HCT116 (cell line): ENCODE measurements around the gene RNF114. TPM values are rescaled to one million over a fixed set of nuclear protein-coding genes. Genes with fewer than 3 reads are reported as not detected.

Source experiments
- ATAC-seq: fragments of 200-7000 bp; cut with Tn5 transposase; 2 replicates; pipeline ENCODE4 v1.9.1; 2020; ENCODE audit warnings: mild to moderate bottlenecking, moderate library complexity
- BruUV-seq: library from RNA; stranded (reverse); fragments of 400-500 nt; replicated peaks from 2 replicates; lab custom pipeline; 2021; lab: Mats Ljungman, UMichigan
- CTCF ChIA-PET: fragments of 300-600 bp; sonication (Branson Sonifier 250); formaldehyde crosslinking; loops from one replicate; lab custom pipeline; 2021; ENCODE audit warnings: antibody characterized with exemption; lab: Charles Lee
- POLR2A ChIA-PET: fragments of 300-600, 350-600 bp; sonication (Branson Sonifier 250); formaldehyde crosslinking; loops from one replicate; lab custom pipeline; 2021; ENCODE audit warnings: antibody characterized with exemption; lab: Charles Lee
- RAD21 ChIA-PET, 2 experiments: fragments of 300-600 bp; sonication (Branson Sonifier 250); formaldehyde crosslinking; loops; one replicate each; lab custom pipeline; 2023; ENCODE audit warnings: low total read pairs in 2 of 2; ENCODE audit not compliant: uncharacterized antibody in 2 of 2, unreplicated experiment in 2 of 2, low non-redundant PET in 1 of 2; lab: Charles Lee
- DNase-seq: peaks from one replicate; pipeline ENCODE4 v3.0.0-alpha.2; 2010; ENCODE audit warnings: low read depth, low spot score
- H2AFZ ChIP-seq: fragments of 200-600 bp; shearing (Covaris generic), sonication (generic); 2 replicates; pipeline ENCODE4 v1.6.1; 2017; ENCODE audit warnings: low read depth, mixed run types, mixed read lengths, antibody characterized with exemption, low read length; ENCODE audit not compliant: poor library complexity, severe bottlenecking
- H3K27ac ChIP-seq: 2 replicates; pipeline ENCODE4 v1.5.1; 2012; ENCODE audit warnings: low read depth, low read length
- H3K27me3 ChIP-seq: fragments of 200-600 bp; sonication (generic); 2 replicates; pipeline ENCODE4 v1.6.1; 2016; ENCODE audit warnings: mixed run types, low read length, mixed read lengths; ENCODE audit not compliant: insufficient read depth
- H3K36me3 ChIP-seq, 2 experiments: fragments of 200-500 bp in 1 of 2; fragments of 200-600 bp in 1 of 2; sonication (Bioruptor generic) in 1 of 2; sonication (generic) in 1 of 2; 2 replicates each; pipeline versions ENCODE4 v1.5.1 to v1.6.1; 2014 to 2016; ENCODE audit warnings: low read length in 2 of 2, inconsistent platforms in 1 of 2, mixed read lengths in 1 of 2, mixed run types in 1 of 2; ENCODE audit not compliant: insufficient read depth in 2 of 2, control insufficient read depth in 1 of 2
- H3K4me1 ChIP-seq, 2 experiments: fragments of 200-600 bp in 1 of 2; sonication (generic) in 1 of 2; 2 replicates each; pipeline versions ENCODE4 v1.5.1 to v1.6.1; 2012 to 2017; ENCODE audit warnings: low read length in 2 of 2, inconsistent platforms in 1 of 2, mild to moderate bottlenecking in 1 of 2, mixed read lengths in 1 of 2, mixed run types in 1 of 2, moderate library complexity in 1 of 2; ENCODE audit not compliant: insufficient read depth in 2 of 2, control insufficient read depth in 1 of 2
- H3K4me2 ChIP-seq: fragments of 200-600 bp; sonication (generic); 2 replicates; pipeline ENCODE4 v1.6.1; 2017; ENCODE audit warnings: mixed run types, low read length, mixed read lengths
- H3K4me3 ChIP-seq, 2 experiments: fragments of 200-600 bp in 1 of 2; sonication (generic) in 1 of 2; replicated peaks in 1 of 2; 2 replicates each; pipeline ENCODE4 v1.5.1; 2011 to 2016; ENCODE audit warnings: low read length in 2 of 2, control low read depth in 1 of 2, low read depth in 1 of 2, mild to moderate bottlenecking in 1 of 2, mixed read lengths in 1 of 2, mixed run types in 1 of 2
- H3K79me2 ChIP-seq: fragments of 200-600 bp; sonication (generic); 2 replicates; pipeline ENCODE4 v1.6.1; 2017; ENCODE audit warnings: mild to moderate bottlenecking, mixed run types, low read length, moderate library complexity, mixed read lengths; ENCODE audit not compliant: insufficient read depth
- H3K9ac ChIP-seq: fragments of 200-600 bp; sonication (generic); 2 replicates; pipeline ENCODE4 v1.6.1; 2016; ENCODE audit warnings: low read length, mixed read lengths
- H3K9me2 ChIP-seq: fragments of 200-600 bp; sonication (generic), shearing (Covaris generic); 2 replicates; pipeline ENCODE4 v1.6.1; 2017; ENCODE audit warnings: mixed run types, mild to moderate bottlenecking, moderate library complexity; ENCODE audit not compliant: insufficient read depth
- H3K9me3 ChIP-seq, 2 experiments: fragments of 200-500 bp in 1 of 2; fragments of 200-600 bp in 1 of 2; sonication (Bioruptor generic) in 1 of 2; sonication (generic) in 1 of 2; 2 replicates each; pipeline ENCODE4 v1.6.1; 2014 to 2017; ENCODE audit warnings: low read length in 2 of 2, mixed read lengths in 2 of 2, inconsistent platforms in 1 of 2, low read depth in 1 of 2, mild to moderate bottlenecking in 1 of 2, mixed run types in 1 of 2, moderate library complexity in 1 of 2; ENCODE audit not compliant: control insufficient read depth in 1 of 2, insufficient read depth in 1 of 2
- H4K20me1 ChIP-seq: fragments of 200-600 bp; sonication (generic), shearing (Covaris generic); 2 replicates; pipeline ENCODE4 v1.6.1; 2017; ENCODE audit warnings: mixed run types, mild to moderate bottlenecking, moderate library complexity; ENCODE audit not compliant: insufficient read depth
- ATF3 ChIP-seq: IDR thresholded peaks from 2 replicates; pipeline ENCODE4 v1.6.1; 2012
- CTCF ChIP-seq, 3 experiments: fragments of 200-600 bp in 1 of 3; sonication (generic) in 1 of 3; IDR thresholded peaks in 2 of 3; conservative IDR thresholded peaks in 1 of 3; 2 replicates each; pipeline ENCODE4 v1.5.1; 2012 to 2017; ENCODE audit warnings: low read depth in 2 of 3, low read length in 2 of 3, antibody characterized with exemption in 1 of 3, borderline replicate concordance in 1 of 3, control low read depth in 1 of 3, mild to moderate bottlenecking in 1 of 3, mixed read lengths in 1 of 3, mixed run types in 1 of 3, moderate library complexity in 1 of 3; ENCODE audit not compliant: insufficient read depth in 1 of 3
- JUND ChIP-seq: IDR thresholded peaks from 2 replicates; pipeline ENCODE4 v1.6.1; 2012
- ZFX ChIP-seq: fragments of 450-650 bp; IDR thresholded peaks from 2 replicates; pipeline ENCODE4 v1.6.1; 2017
- ZNF274 ChIP-seq: fragments of 200-500 bp; sonication (Bioruptor generic); IDR thresholded peaks from 2 replicates; pipeline ENCODE4 v1.6.1; 2014; ENCODE audit warnings: mild to moderate bottlenecking, low read depth, low read length, inconsistent platforms
- intact Hi-C: fragments of 100-400 bp; cut with micrococcal nuclease; formaldehyde crosslinking; loops from 2 replicates; pipeline ENCODE4 v1.10.0; 2022
- total RNA-seq: library from RNA; stranded (reverse); gene quantifications from one replicate; pipeline ENCODE4 v1.2.1, GENCODE V29; 2021; ENCODE audit not compliant: unreplicated experiment
- TF ChIP-seq, protein P1 (sequence below): IDR thresholded peaks from 2 replicates; pipeline ENCODE4 v1.6.1; 2012; ENCODE audit warnings: low read depth
- TF ChIP-seq, protein P2 (sequence below): IDR thresholded peaks from 2 replicates; pipeline ENCODE4 v1.6.1; 2011; ENCODE audit warnings: mild to moderate bottlenecking, low read length, moderate library complexity; ENCODE audit not compliant: insufficient replicate concordance; ENCODE audit errors: extremely low read depth

The RNF114 gene
- total RNA-seq, 1 experiment from 2014 or later, result 66.8 TPM

DNA sequence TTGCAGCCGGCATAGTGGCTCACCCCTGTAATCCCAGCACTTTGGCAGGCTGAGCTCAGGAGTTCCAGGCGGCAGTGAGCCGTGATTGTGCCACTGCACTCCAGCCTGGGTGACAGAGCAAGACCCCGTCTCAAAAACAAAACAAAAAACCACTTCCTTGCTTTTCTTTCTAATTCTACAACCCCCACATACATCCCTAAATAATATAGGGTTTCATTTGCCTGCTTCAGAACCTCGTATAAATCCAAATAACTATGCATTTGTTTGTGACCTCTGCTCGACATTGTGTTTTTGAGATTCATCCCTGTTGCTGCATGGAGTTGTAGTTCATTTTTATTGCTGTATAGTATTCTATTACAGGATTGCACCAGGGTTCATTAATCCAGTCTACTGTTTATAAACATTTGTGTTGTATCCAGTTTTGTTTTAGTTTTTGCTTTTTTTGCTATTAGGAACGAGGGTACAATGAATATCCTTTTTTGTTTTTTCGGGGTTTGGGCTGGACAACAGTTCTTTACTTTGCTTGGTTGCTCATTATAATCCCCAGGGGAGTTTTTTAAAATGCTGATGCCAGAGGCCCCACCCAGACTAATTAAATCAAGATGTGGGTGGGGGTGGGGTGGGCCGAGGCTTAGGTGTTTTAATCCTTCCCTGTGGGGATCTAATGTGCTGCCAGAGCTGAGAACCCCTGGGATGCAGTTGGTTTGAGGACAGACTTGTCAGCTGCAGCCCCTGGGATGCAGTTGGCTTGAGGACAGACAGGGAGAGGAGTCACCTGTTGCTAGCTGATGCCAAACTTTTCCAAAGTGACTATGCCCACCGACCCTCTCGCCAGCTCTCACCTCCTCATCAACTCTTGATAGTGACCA is 44.2 kb downstream of the RNF114 start:
- TF ChIP-seq ZNF274, result no peak
- TF ChIP-seq, protein P1, sequence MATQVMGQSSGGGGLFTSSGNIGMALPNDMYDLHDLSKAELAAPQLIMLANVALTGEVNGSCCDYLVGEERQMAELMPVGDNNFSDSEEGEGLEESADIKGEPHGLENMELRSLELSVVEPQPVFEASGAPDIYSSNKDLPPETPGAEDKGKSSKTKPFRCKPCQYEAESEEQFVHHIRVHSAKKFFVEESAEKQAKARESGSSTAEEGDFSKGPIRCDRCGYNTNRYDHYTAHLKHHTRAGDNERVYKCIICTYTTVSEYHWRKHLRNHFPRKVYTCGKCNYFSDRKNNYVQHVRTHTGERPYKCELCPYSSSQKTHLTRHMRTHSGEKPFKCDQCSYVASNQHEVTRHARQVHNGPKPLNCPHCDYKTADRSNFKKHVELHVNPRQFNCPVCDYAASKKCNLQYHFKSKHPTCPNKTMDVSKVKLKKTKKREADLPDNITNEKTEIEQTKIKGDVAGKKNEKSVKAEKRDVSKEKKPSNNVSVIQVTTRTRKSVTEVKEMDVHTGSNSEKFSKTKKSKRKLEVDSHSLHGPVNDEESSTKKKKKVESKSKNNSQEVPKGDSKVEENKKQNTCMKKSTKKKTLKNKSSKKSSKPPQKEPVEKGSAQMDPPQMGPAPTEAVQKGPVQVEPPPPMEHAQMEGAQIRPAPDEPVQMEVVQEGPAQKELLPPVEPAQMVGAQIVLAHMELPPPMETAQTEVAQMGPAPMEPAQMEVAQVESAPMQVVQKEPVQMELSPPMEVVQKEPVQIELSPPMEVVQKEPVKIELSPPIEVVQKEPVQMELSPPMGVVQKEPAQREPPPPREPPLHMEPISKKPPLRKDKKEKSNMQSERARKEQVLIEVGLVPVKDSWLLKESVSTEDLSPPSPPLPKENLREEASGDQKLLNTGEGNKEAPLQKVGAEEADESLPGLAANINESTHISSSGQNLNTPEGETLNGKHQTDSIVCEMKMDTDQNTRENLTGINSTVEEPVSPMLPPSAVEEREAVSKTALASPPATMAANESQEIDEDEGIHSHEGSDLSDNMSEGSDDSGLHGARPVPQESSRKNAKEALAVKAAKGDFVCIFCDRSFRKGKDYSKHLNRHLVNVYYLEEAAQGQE, result no peak
- TF ChIP-seq ATF3, result no peak
- no peak for TF ChIP-seq ZFX
- TF ChIP-seq, protein P2, sequence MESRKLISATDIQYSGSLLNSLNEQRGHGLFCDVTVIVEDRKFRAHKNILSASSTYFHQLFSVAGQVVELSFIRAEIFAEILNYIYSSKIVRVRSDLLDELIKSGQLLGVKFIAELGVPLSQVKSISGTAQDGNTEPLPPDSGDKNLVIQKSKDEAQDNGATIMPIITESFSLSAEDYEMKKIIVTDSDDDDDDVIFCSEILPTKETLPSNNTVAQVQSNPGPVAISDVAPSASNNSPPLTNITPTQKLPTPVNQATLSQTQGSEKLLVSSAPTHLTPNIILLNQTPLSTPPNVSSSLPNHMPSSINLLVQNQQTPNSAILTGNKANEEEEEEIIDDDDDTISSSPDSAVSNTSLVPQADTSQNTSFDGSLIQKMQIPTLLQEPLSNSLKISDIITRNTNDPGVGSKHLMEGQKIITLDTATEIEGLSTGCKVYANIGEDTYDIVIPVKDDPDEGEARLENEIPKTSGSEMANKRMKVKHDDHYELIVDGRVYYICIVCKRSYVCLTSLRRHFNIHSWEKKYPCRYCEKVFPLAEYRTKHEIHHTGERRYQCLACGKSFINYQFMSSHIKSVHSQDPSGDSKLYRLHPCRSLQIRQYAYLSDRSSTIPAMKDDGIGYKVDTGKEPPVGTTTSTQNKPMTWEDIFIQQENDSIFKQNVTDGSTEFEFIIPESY, result no peak
- no peak for TF ChIP-seq CTCF (IDR thresholded peaks at IDR 0.05 in 2 of 3, conservative IDR thresholded peaks at IDR 0.05 in 1 of 3; ENCODE audit: borderline replicate concordance in 1 of 3, insufficient read depth in 1 of 3, low read depth in 2 of 3, low read length in 2 of 3)
- TF ChIP-seq JUND, result no peak
- H3K27ac ChIP-seq, result no peak overlapping the region
- peaks cover 26% of the 10 kb centered on the region for H3K79me2 ChIP-seq
- ATAC-seq (no peak), DNase-seq (no peak)
- H4K20me1 ChIP-seq, result no peaks in the 10 kb centered on the region
- RAD21 ChIA-PET, result interaction anchor here (0.6 to 2.4 kb wide), 4 partner anchors 90 to 192 kb away, joined by 3 to 25 read pairs (median 6); no protein-coding TSS in a partner anchor
- no peak overlapping the region for H2AFZ ChIP-seq
- intact Hi-C loops, result loop anchor here (5.0 kb wide), 1 partner anchor 187 kb away; no protein-coding TSS in a partner anchor
- H3K4me3 ChIP-seq, result no peak overlapping the region
- no peaks in the 10 kb centered on the region for H3K9me2 ChIP-seq
- no TSS peak for BruUV-seq
- H3K9me3 ChIP-seq, result no peaks in the 10 kb centered on the region
- POLR2A ChIA-PET, result interaction anchor here (1.1 kb wide), 1 partner anchor 211 kb away, joined by 3 read pairs; no protein-coding TSS in a partner anchor
- CTCF ChIA-PET, result interaction anchor here (0.7 to 6.9 kb wide), 6 partner anchors 44 to 199 kb away, joined by 3 to 128 read pairs (median 4); partner anchors contain the start of gene RNF114
- peaks cover 12 to 42% of the 10 kb centered on the region in 2 experiments for H3K4me1 ChIP-seq
- H3K9ac ChIP-seq, result no peak overlapping the region
- H3K36me3 ChIP-seq, result peaks cover 8 to 17% of the 10 kb centered on the region in 2 experiments; a peak in 2 of 4 replicates
- H3K27me3 ChIP-seq, result no peaks in the 10 kb centered on the region
- H3K4me2 ChIP-seq, result no peak overlapping the region
